ENCODE measurements around the gene RAD54L. TPM values are rescaled to one million over a fixed set of nuclear protein-coding genes. Genes with fewer than 3 reads are reported as not detected.
A peak's percentile ranks its signal among the peaks of the same experiment; 100 is the strongest.

The RAD54L gene
- total and polyA plus RNA-seq, 10 of the 15 experiments (the other 5 are each of a cell fraction or from before 2014, with no cell fraction given) = 12.9 to 54.2 (median 23.6) TPM

- ATAC-seq (no peak; the same call in 2 of the 3 replicates), DNase-seq (ENCODE audit: low read depth, low spot score) (no peak), FAIRE-seq (no peak)
- BruUV-seq (replicated peaks) = no TSS peak
- in situ Hi-C loops (cut with MboI) (no loop called here), intact Hi-C loops (cut with micrococcal nuclease; ENCODE audit: unreplicated experiment) (no loop called here)
- no peaks in the 10 kb centered on the region for H3K27me3 ChIP-seq (replicated peaks in 1 of 2; ENCODE audit: control insufficient read depth in 2 of 2, insufficient read depth in 2 of 2, low read length in 1 of 2)
- SMC1A ChIA-PET (ENCODE audit: uncharacterized antibody, unreplicated experiment) = interaction anchor here (1.2 kb wide), 1 partner anchor 31 kb away, joined by 3 read pairs; no protein-coding TSS in a partner anchor
- WGBS (ENCODE audit: insufficient coverage, insufficient replicate concordance, low lambda C conversion rate, missing lambda C conversion rate) = 89% methylated on average over 27 of the region's 27 CpGs
- POLR2A ChIA-PET = interaction anchor here (1.5 kb wide), 1 partner anchor 9 kb away, joined by 12 read pairs; no protein-coding TSS in a partner anchor
- no peaks in the 10 kb centered on the region for H4K20me1 ChIP-seq (ENCODE audit: control insufficient read depth, insufficient read depth)
- CTCF ChIA-PET = interaction anchor here (1.5 kb wide), 1 partner anchor 61 kb away, joined by 5 read pairs; no protein-coding TSS in a partner anchor
- H2AFZ ChIP-seq (ENCODE audit: control insufficient read depth, low read depth, low read length) = no peak overlapping the region
- no peak overlapping the region for H3K4me2 ChIP-seq (ENCODE audit: control insufficient read depth, insufficient read depth)
- no peaks in the 10 kb centered on the region for H3K9me3 ChIP-seq (replicated peaks; ENCODE audit: control insufficient read depth, insufficient read depth, low read length)
- H3K4me1 ChIP-seq (ENCODE audit: control insufficient read depth, insufficient read depth, low read length) = no peaks in the 10 kb centered on the region
- RAD21 ChIA-PET (ENCODE audit: unreplicated experiment) = interaction anchor here (2.0 kb wide), 1 partner anchor 17 kb away, joined by 5 read pairs; the partner anchor contains the start of gene LRRC41
- H3K4me3 ChIP-seq = no peak overlapping the region
- peaks cover 12 to 23% of the 10 kb centered on the region in 2 experiments for H3K36me3 ChIP-seq (ENCODE audit: control insufficient read depth in 2 of 2, insufficient read depth in 2 of 2, low read length in 1 of 2)
- no peaks in the 10 kb centered on the region for H3K79me2 ChIP-seq (ENCODE audit: control insufficient read depth, insufficient read depth, low read length)
- no peak overlapping the region for H3K27ac ChIP-seq (ENCODE audit: control insufficient read depth, insufficient read depth)
- no peak overlapping the region for H3K9ac ChIP-seq (ENCODE audit: control insufficient read depth, insufficient read depth, low read length)
- TF ChIP-seq MTA3 (IDR thresholded peaks at IDR 0.05; ENCODE audit: borderline replicate concordance, low read length) = no peak
- TF ChIP-seq IRF3 (IDR thresholded peaks at IDR 0.05) = no peak
- no peak for TF ChIP-seq ELK1 (IDR thresholded peaks at IDR 0.05; ENCODE audit: low read depth, low read length)
- no peak for TF ChIP-seq HDGF (IDR thresholded peaks at IDR 0.05)
- no peak for TF ChIP-seq MLLT1 (IDR thresholded peaks at IDR 0.05)
- TF ChIP-seq HDAC6 (IDR thresholded peaks at IDR 0.05; ENCODE audit: unreplicated experiment) = no peak
- no peak for TF ChIP-seq FOS (IDR thresholded peaks at IDR 0.05; ENCODE audit: borderline replicate concordance, extremely low read depth, insufficient read length)
- TF ChIP-seq, protein P1, sequence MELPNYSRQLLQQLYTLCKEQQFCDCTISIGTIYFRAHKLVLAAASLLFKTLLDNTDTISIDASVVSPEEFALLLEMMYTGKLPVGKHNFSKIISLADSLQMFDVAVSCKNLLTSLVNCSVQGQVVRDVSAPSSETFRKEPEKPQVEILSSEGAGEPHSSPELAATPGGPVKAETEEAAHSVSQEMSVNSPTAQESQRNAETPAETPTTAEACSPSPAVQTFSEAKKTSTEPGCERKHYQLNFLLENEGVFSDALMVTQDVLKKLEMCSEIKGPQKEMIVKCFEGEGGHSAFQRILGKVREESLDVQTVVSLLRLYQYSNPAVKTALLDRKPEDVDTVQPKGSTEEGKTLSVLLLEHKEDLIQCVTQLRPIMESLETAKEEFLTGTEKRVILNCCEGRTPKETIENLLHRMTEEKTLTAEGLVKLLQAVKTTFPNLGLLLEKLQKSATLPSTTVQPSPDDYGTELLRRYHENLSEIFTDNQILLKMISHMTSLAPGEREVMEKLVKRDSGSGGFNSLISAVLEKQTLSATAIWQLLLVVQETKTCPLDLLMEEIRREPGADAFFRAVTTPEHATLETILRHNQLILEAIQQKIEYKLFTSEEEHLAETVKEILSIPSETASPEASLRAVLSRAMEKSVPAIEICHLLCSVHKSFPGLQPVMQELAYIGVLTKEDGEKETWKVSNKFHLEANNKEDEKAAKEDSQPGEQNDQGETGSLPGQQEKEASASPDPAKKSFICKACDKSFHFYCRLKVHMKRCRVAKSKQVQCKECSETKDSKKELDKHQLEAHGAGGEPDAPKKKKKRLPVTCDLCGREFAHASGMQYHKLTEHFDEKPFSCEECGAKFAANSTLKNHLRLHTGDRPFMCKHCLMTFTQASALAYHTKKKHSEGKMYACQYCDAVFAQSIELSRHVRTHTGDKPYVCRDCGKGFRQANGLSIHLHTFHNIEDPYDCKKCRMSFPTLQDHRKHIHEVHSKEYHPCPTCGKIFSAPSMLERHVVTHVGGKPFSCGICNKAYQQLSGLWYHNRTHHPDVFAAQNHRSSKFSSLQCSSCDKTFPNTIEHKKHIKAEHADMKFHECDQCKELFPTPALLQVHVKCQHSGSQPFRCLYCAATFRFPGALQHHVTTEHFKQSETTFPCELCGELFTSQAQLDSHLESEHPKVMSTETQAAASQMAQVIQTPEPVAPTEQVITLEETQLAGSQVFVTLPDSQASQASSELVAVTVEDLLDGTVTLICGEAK (IDR thresholded peaks at IDR 0.05; ENCODE audit: borderline replicate concordance) = no peak
- TF ChIP-seq SRF (IDR thresholded peaks at IDR 0.05; ENCODE audit: low read depth in 2 of 2, low read length in 2 of 2) = no peak
- TF ChIP-seq POLR2AphosphoS2 (IDR thresholded peaks at IDR 0.05; ENCODE audit: low read depth, low read length) = peak; percentile 44; the same call in 1 of the 2 replicates
- no peak for TF ChIP-seq NFYA (IDR thresholded peaks at IDR 0.05; ENCODE audit: borderline replicate concordance, low read depth, low read length)
- no peak for TF ChIP-seq SREBF2 (IDR thresholded peaks at IDR 0.05; ENCODE audit: low read length)
Measured at GRCh38 chr1:46285730-46286477, 38.3 kb downstream of the RAD54L start.

Data from GM12878 (cell line).